Fibroblast of lung (primary cell): ENCODE measurements around the gene RPP40. TPM values are rescaled to one million over a fixed set of nuclear protein-coding genes. Genes with fewer than 3 reads are reported as not detected.

Experiments used
- DNase-seq, 2 donors: peaks; one replicate each; pipeline versions ENCODE4 v3.0.0 to v3.0.0-alpha.2; 2010; ENCODE audit warnings: low read depth in 2 of 2
- H2AFZ ChIP-seq: 2 replicates; pipeline ENCODE4 v1.5.1; 2012; ENCODE audit warnings: low read length, control low read depth, inconsistent platforms
- H3K27ac ChIP-seq: 2 replicates; pipeline ENCODE4 v1.5.1; 2011; ENCODE audit warnings: low read length, control low read depth; ENCODE audit not compliant: insufficient read depth
- H3K27me3 ChIP-seq: 2 replicates; pipeline ENCODE4 v1.5.1; 2011; ENCODE audit warnings: mild to moderate bottlenecking, low read length; ENCODE audit not compliant: control insufficient read depth, insufficient read depth
- H3K36me3 ChIP-seq: 2 replicates; pipeline ENCODE4 v1.5.1; 2011; ENCODE audit warnings: low read length; ENCODE audit not compliant: control insufficient read depth, insufficient read depth
- H3K4me1 ChIP-seq: 2 replicates; pipeline ENCODE4 v1.5.1; 2011; ENCODE audit warnings: low read length; ENCODE audit not compliant: control insufficient read depth, insufficient read depth; ENCODE audit errors: extremely low read depth
- H3K4me2 ChIP-seq: 2 replicates; pipeline ENCODE4 v1.5.1; 2011; ENCODE audit warnings: low read length, control low read depth; ENCODE audit not compliant: insufficient read depth; ENCODE audit errors: extremely low read depth
- H3K4me3 ChIP-seq, 4 experiments: fragments of 200-600 bp in 1 of 4; sonication (generic) in 1 of 4; replicated peaks in 1 of 4; 2 replicates each; pipeline ENCODE4 v1.5.1; 2011 to 2016; ENCODE audit warnings: low read length in 4 of 4, low read depth in 3 of 4, mild to moderate bottlenecking in 3 of 4, control low read depth in 2 of 4, inconsistent platforms in 1 of 4, mixed read lengths in 1 of 4; ENCODE audit not compliant: insufficient read depth in 1 of 4; ENCODE audit errors: control extremely low read depth in 1 of 4
- H3K79me2 ChIP-seq: 2 replicates; pipeline ENCODE4 v1.5.1; 2012; ENCODE audit warnings: mild to moderate bottlenecking, low read length, inconsistent platforms; ENCODE audit not compliant: control insufficient read depth, insufficient read depth
- H3K9ac ChIP-seq: 2 replicates; pipeline ENCODE4 v1.5.1; 2011; ENCODE audit warnings: mild to moderate bottlenecking, low read length, control low read depth; ENCODE audit not compliant: insufficient read depth
- H3K9me3 ChIP-seq: 2 replicates; pipeline ENCODE4 v1.5.1; 2012; ENCODE audit warnings: low read depth, low read length; ENCODE audit not compliant: control insufficient read depth, insufficient read depth
- H4K20me1 ChIP-seq: 2 replicates; pipeline ENCODE4 v1.5.1; 2011; ENCODE audit warnings: low read length; ENCODE audit not compliant: control insufficient read depth, insufficient read depth; ENCODE audit errors: extremely low read depth
- CTCF ChIP-seq, 2 donors: IDR thresholded peaks in 1 of 2; conservative IDR thresholded peaks in 1 of 2; 1 replicate in 1 of 2; 2 replicates in 1 of 2; pipeline ENCODE4 v1.5.1; 2011 to 2012; ENCODE audit warnings: low read length in 2 of 2, control low read depth in 1 of 2, inconsistent platforms in 1 of 2, low read depth in 1 of 2, mild to moderate bottlenecking in 1 of 2
- EZH2 ChIP-seq: IDR thresholded peaks from 2 replicates; pipeline ENCODE4 v1.5.1; 2012; ENCODE audit warnings: low read length, control low read depth, mild to moderate bottlenecking; ENCODE audit errors: missing control alignments
- polyA plus RNA-seq, 2 donors: library from polyadenylated mRNA; depleted of rRNA in 1 of 2; stranded (reverse) in 1 of 2; unstranded in 1 of 2; fragments of >200 nt; gene quantifications; 2 replicates each; pipeline ENCODE4 v1.2.1, GENCODE V29; 2011 to 2012; ENCODE audit warnings: missing spikeins in 1 of 2
- total RNA-seq: library from RNA; depleted of rRNA; stranded (reverse); fragments of >200 nt; gene quantifications from 2 replicates; pipeline ENCODE4 v1.2.1, GENCODE V29; 2014

Gene RPP40
- total and polyA plus RNA-seq, 2 donors (not counting 1 experiment from before 2014, with no cell fraction given), result 8.3 to 27.6 TPM

GRCh38 chr6:4983322-4983721 lies 20.5 kb downstream of the RPP40 start:
- TF ChIP-seq EZH2 (no peak), CTCF (conservative IDR thresholded peaks at IDR 0.05 in 1 of 2, IDR thresholded peaks at IDR 0.05 in 1 of 2; ENCODE audit: low read depth in 1 of 2, low read length in 2 of 2) (no peak)
- no peak for DNase-seq
- no peak overlapping the region for H2AFZ ChIP-seq
- H3K27ac ChIP-seq, result no peak overlapping the region
- H3K4me2 ChIP-seq, result no peak overlapping the region
- H3K9ac ChIP-seq, result no peak overlapping the region
- H3K36me3 ChIP-seq, result no peaks in the 10 kb centered on the region
- H3K27me3 ChIP-seq, result no peaks in the 10 kb centered on the region
- H4K20me1 ChIP-seq, result no peaks in the 10 kb centered on the region
- H3K79me2 ChIP-seq, result no peaks in the 10 kb centered on the region
- H3K4me3 ChIP-seq, result no peak overlapping the region
- no peaks in the 10 kb centered on the region for H3K4me1 ChIP-seq
- no peaks in the 10 kb centered on the region for H3K9me3 ChIP-seq

- Histone ChIP-seq H2AFZ (no peak overlapping the region), H3K36me3 (no peaks in the 10 kb centered on the region), H3K4me1 (no peaks in the 10 kb centered on the region), H4K20me1 (no peaks in the 10 kb centered on the region), H3K4me2 (no peak overlapping the region), H3K9ac (no peak overlapping the region), H3K79me2 (no peaks in the 10 kb centered on the region), H3K9me3 (no peaks in the 10 kb centered on the region), H3K27ac (no peak overlapping the region), H3K27me3 (no peaks in the 10 kb centered on the region), H3K4me3 (no peak overlapping the region)
- DNase-seq, result no peak
- TF ChIP-seq CTCF (conservative IDR thresholded peaks at IDR 0.05 in 1 of 2, IDR thresholded peaks at IDR 0.05 in 1 of 2; ENCODE audit: low read depth in 1 of 2, low read length in 2 of 2) (no peak), EZH2 (no peak)
Observed at GRCh38 chr6:4981761-4982160, 22.1 kb downstream of the RPP40 start.

GRCh38 chr6:4979426-4979825 lies 24.4 kb downstream of the RPP40 start:
- H3K4me1 ChIP-seq, result no peaks in the 10 kb centered on the region
- no peak for DNase-seq
- no peak overlapping the region for H3K9ac ChIP-seq

More at GRCh38 chr6:4979426-4979825, 24.4 kb downstream of the RPP40 start:
- Histone ChIP-seq H3K4me2 (no peak overlapping the region), H3K4me3 (no peak overlapping the region), H3K36me3 (no peaks in the 10 kb centered on the region), H3K9me3 (no peaks in the 10 kb centered on the region), H3K27ac (no peak overlapping the region), H2AFZ (no peak overlapping the region), H4K20me1 (no peaks in the 10 kb centered on the region), H3K79me2 (no peaks in the 10 kb centered on the region), H3K27me3 (no peaks in the 10 kb centered on the region)
- TF ChIP-seq CTCF (conservative IDR thresholded peaks at IDR 0.05 in 1 of 2, IDR thresholded peaks at IDR 0.05 in 1 of 2; ENCODE audit: low read depth in 1 of 2, low read length in 2 of 2) (no peak), EZH2 (no peak)
